ENCODE measurements around the gene CDON.

CDON gene

GRCh38 chr11:126083829-126084607, 21.4 kb upstream of the CDON start:
- no peak for DNase-seq

- DNase-seq = peak in 9 of 14 donors; percentile 6 to 76 (median 50)
Measured at GRCh38 chr11:126082251-126083109, 19.8 kb upstream of the CDON start.

GRCh38 chr11:126081915-126082250, 19.2 kb upstream of the CDON start:
- DNase-seq = no peak

- DNase-seq = peak in 2 of 14 donors; percentile 2 to 19
Measured at GRCh38 chr11:126080161-126080941, 17.7 kb upstream of the CDON start.

GRCh38 chr11:126079621-126080124, 17.0 kb upstream of the CDON start:
- no peak for DNase-seq

- no peak for DNase-seq
Measured at GRCh38 chr11:126076641-126077040, 14.0 kb upstream of the CDON start.

GRCh38 chr11:126072801-126073594, 10.3 kb upstream of the CDON start:
- DNase-seq = no peak

GRCh38 chr11:126072141-126072741, 9.6 kb upstream of the CDON start:
- no peak for DNase-seq

- DNase-seq = no peak
Measured at GRCh38 chr11:126063507-126063852, 814 bp upstream of the CDON start.

GRCh38 chr11:126061707-126062678, 673 bp downstream of the CDON start:
- peak in 4 of 14 donors; percentile 7 to 84 (median 34) for DNase-seq

- peak in 1 of 14 donors; percentile 35 for DNase-seq
Measured at GRCh38 chr11:126060757-126061171, 1.9 kb downstream of the CDON start.

GRCh38 chr11:126059238-126059781, 3.4 kb downstream of the CDON start:
- DNase-seq = peak in 1 of 14 donors; percentile 45

- peak in 1 of 14 donors; percentile 12 for DNase-seq
Measured at GRCh38 chr11:126058105-126058874, 4.4 kb downstream of the CDON start.

GRCh38 chr11:126054882-126055281, 7.8 kb downstream of the CDON start:
- no peak for DNase-seq

GRCh38 chr11:126054408-126054807, 8.3 kb downstream of the CDON start:
- no peak for DNase-seq

GRCh38 chr11:126053415-126054286, 9.0 kb downstream of the CDON start:
- no peak for DNase-seq

GRCh38 chr11:126051117-126051516, 11.5 kb downstream of the CDON start:
- peak in 1 of 14 donors; percentile 14 for DNase-seq

GRCh38 chr11:126049159-126049558, 13.5 kb downstream of the CDON start:
- no peak for DNase-seq
